ENCODE data around the gene DERA.
"Not testable (repeated sequence)": the region's sequence is repeated elsewhere in the genome, so short reads cannot be mapped to it uniquely, and the experiment has no call there.

DERA gene

GRCh38 chr12:15939111-15939510 lies 28.0 kb downstream of the DERA start:
- Histone ChIP-seq H3K27ac (no peak overlapping the region), H3K4me3 (no peak overlapping the region)
- TF ChIP-seq, protein P1, sequence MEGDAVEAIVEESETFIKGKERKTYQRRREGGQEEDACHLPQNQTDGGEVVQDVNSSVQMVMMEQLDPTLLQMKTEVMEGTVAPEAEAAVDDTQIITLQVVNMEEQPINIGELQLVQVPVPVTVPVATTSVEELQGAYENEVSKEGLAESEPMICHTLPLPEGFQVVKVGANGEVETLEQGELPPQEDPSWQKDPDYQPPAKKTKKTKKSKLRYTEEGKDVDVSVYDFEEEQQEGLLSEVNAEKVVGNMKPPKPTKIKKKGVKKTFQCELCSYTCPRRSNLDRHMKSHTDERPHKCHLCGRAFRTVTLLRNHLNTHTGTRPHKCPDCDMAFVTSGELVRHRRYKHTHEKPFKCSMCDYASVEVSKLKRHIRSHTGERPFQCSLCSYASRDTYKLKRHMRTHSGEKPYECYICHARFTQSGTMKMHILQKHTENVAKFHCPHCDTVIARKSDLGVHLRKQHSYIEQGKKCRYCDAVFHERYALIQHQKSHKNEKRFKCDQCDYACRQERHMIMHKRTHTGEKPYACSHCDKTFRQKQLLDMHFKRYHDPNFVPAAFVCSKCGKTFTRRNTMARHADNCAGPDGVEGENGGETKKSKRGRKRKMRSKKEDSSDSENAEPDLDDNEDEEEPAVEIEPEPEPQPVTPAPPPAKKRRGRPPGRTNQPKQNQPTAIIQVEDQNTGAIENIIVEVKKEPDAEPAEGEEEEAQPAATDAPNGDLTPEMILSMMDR (IDR thresholded peaks at IDR 0.05): no peak
- DNase-seq (ENCODE audit: low spot score): no peak

GRCh38 chr12:15942475-15942874 lies 31.3 kb downstream of the DERA start:
- DNase-seq (ENCODE audit: low spot score): no peak
- TF ChIP-seq, protein P1 (IDR thresholded peaks at IDR 0.05): no peak
- no peak overlapping the region for H3K4me3 ChIP-seq
- H3K27ac ChIP-seq: no peak overlapping the region

DNA sequence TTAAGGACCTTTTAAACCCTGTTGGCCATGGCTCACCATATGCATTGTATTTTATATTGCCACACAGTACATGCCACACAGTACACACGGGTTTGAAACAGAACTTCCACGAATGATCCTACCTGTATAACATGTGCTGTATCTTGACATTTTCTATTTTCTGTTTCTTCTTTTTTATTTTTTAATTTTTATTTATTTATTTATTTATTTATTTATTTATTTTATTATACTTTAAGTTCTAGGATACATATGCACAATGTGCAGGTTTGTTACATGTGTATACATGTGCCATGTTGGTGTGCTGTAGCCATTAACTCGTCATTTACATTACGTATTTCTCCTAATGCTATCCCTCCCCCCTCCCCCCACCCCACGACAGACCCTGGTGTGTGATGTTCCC lies 32.4 kb downstream of the DERA start:
- DNase-seq (ENCODE audit: low spot score); H3K4me3 ChIP-seq; H3K27ac ChIP-seq: not testable (repeated sequence)

GRCh38 chr12:15948461-15948860 lies 37.3 kb downstream of the DERA start:
- H3K27ac ChIP-seq; DNase-seq (ENCODE audit: low spot score); H3K4me3 ChIP-seq: not testable (repeated sequence)

DNA sequence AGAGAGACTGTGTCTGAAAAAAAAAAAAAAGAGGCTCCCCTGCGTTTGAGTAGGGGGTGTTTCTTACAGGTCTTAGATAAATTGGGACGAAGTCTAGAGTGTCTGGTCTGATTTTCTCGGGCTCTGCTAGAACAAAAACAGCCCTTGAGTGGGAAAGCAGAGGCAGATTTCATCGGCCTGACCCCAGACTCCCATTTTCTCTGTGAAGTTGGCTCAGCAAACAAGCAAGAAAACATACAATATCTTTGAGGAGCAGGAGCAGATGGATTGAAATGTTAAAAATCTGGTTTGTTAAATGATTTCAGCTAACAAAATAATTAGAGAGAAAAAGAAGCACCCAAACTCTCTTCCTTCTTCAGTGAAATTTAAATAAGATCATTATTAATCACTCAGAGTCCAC lies 44.1 kb downstream of the DERA start:
- TF ChIP-seq, protein P1 (IDR thresholded peaks at IDR 0.05): no peak
- Histone ChIP-seq H3K4me3 (no peak overlapping the region), H3K27ac (no peak overlapping the region)
- DNase-seq (ENCODE audit: low spot score): no peak

DNA sequence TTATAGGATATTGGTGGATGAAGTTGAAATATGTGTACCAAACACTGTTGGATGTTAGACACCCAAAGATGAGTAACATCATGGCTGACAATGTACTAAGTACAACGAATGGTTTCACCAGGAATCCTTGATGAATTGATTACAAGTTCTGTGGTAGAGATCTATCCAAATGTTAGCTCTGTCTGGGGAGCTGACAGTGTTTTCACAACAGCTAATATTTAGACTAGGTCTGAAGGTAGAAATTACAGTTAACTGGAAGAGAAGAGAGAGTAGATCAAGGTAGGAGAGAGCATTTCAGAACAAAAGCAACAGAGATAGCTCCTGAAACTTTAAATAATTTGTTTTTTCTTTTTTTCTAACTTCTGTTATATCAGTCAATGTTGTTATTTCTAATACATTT lies 44.9 kb downstream of the DERA start:
- TF ChIP-seq, protein P1 (IDR thresholded peaks at IDR 0.05): no peak
- Histone ChIP-seq H3K4me3 (no peak overlapping the region), H3K27ac (no peak overlapping the region)

GRCh38 chr12:15956413-15957185 lies 45.5 kb downstream of the DERA start:
- DNase-seq (ENCODE audit: low spot score): no peak
- Histone ChIP-seq H3K4me3 (no peak overlapping the region), H3K27ac (no peak overlapping the region)
- TF ChIP-seq, protein P1 (IDR thresholded peaks at IDR 0.05): no peak

More for the DNA sequence above, 44.9 kb downstream of the DERA start:
- DNase-seq (ENCODE audit: low spot score): no peak

DNA sequence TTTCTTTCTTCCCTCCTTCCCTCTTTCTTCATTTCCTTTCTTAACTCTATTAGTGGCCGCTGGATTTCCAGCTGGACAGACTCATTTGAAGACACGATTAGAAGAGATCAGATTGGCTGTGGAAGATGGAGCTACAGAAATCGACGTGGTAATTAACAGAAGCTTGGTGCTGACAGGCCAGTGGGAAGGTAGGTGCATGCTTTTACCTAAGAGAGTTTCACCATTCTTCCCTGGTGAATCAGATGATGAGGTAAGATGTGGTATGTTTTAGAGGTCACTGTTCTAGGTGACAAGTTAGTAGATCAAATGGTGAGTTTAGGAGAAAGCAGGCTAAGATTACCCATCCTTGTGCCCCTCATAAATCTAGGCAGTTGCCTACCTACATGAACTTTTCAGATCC lies 51.6 kb downstream of the DERA start:
- Histone ChIP-seq H3K4me3 (no peak overlapping the region), H3K27ac (no peak overlapping the region)
- TF ChIP-seq, protein P1 (IDR thresholded peaks at IDR 0.05): no peak
- no peak for DNase-seq (ENCODE audit: low spot score)
